C4-2B (cell line): Measurements from ENCODE around the gene SORCS2.

Experiments used
- CTCF ChIP-seq: fragments of 450-650 bp; conservative IDR thresholded peaks from 2 replicates; pipeline ENCODE4 v1.5.1; 2017; ENCODE audit warnings: mild to moderate bottlenecking
- ZFX ChIP-seq: fragments of 450-650 bp; IDR thresholded peaks from 2 replicates; pipeline ENCODE4 v1.6.1; 2017

GRCh38 chr4:7227008-7227407 is 34.7 kb downstream of the SORCS2 start:
- TF ChIP-seq CTCF: no peak
- no peak for TF ChIP-seq ZFX
